SU-DHL-6 (cell line): Measurements from ENCODE around the gene FANCM.

Experiments used
- H2AFZ ChIP-seq: fragments of 200-600 bp; sonication (generic); 2 replicates; pipeline ENCODE4 v1.6.1; 2014; ENCODE audit warnings: low read depth, mild to moderate bottlenecking, moderate library complexity, mixed read lengths, antibody characterized with exemption, low read length; ENCODE audit not compliant: severe bottlenecking
- H3F3A ChIP-seq: fragments of 200-600 bp; shearing (Covaris generic); 2 replicates; pipeline ENCODE4 v1.6.0; 2016; ENCODE audit warnings: antibody characterized with exemption, mild to moderate bottlenecking; ENCODE audit not compliant: insufficient read depth
- H3K27ac ChIP-seq: fragments of 200-600 bp; sonication (generic); 2 replicates; pipeline ENCODE4 v1.5.1; 2016; ENCODE audit warnings: low read depth, mild to moderate bottlenecking, low read length, moderate library complexity, mixed read lengths
- H3K27me3 ChIP-seq: fragments of 200-600 bp; sonication (generic), shearing (Covaris generic); 2 replicates; pipeline ENCODE4 v1.6.0; 2014; ENCODE audit warnings: mild to moderate bottlenecking, low read length
- H3K36me3 ChIP-seq: fragments of 200-600 bp; sonication (generic); 2 replicates; pipeline ENCODE4 v1.6.1; 2014; ENCODE audit warnings: mild to moderate bottlenecking, low read length, mixed read lengths
- H3K4me2 ChIP-seq: fragments of 300-600, 200-600 bp; shearing (Covaris generic), sonication (generic); 2 replicates; pipeline ENCODE4 v1.6.0; 2014; ENCODE audit warnings: low read length, low read depth, mild to moderate bottlenecking; ENCODE audit not compliant: poor library complexity, severe bottlenecking
- H3K4me3 ChIP-seq: fragments of 200-600 bp; sonication (generic); 2 replicates; pipeline ENCODE4 v1.5.1; 2014; ENCODE audit warnings: antibody characterized with exemption, low read length, mild to moderate bottlenecking, mixed read lengths; ENCODE audit not compliant: insufficient read depth, poor library complexity, severe bottlenecking
- H3K79me2 ChIP-seq: fragments of 200-600 bp; sonication (generic); 2 replicates; pipeline ENCODE4 v1.6.1; 2014; ENCODE audit warnings: mild to moderate bottlenecking, low read length, moderate library complexity; ENCODE audit not compliant: insufficient read depth
- H3K9ac ChIP-seq: fragments of 200-600 bp; sonication (generic); 2 replicates; pipeline ENCODE4 v1.7.0; 2014; ENCODE audit warnings: mild to moderate bottlenecking, low read length
- H3K9me2 ChIP-seq: fragments of 200-600 bp; sonication (generic); replicated peaks from 2 replicates; pipeline ENCODE4 v1.6.1; 2014; ENCODE audit warnings: low read length; ENCODE audit not compliant: insufficient read depth
- H3K9me3 ChIP-seq: fragments of 200-600 bp; sonication (generic); 2 replicates; pipeline ENCODE4 v1.6.1; 2014; ENCODE audit warnings: low read length, mixed read lengths; ENCODE audit not compliant: insufficient read depth
- H4K20me1 ChIP-seq: fragments of 200-600 bp; sonication (generic); 2 replicates; pipeline ENCODE4 v1.6.1; 2014; ENCODE audit warnings: low read depth, mild to moderate bottlenecking, antibody characterized with exemption, low read length, moderate library complexity, mixed read lengths
- CTCF ChIP-seq: fragments of 200-600 bp; sonication (generic); IDR thresholded peaks from one replicate; pipeline ENCODE4 v1.5.1; 2017; ENCODE audit warnings: antibody characterized with exemption, mild to moderate bottlenecking, low read length, moderate library complexity; ENCODE audit not compliant: insufficient read depth, poor library complexity, severe bottlenecking
- EZH2phosphoT487 ChIP-seq: fragments of 200-600 bp; sonication (generic), shearing (Covaris generic); conservative IDR thresholded peaks from 2 replicates; pipeline ENCODE4 v1.6.1; 2018; ENCODE audit warnings: mild to moderate bottlenecking, antibody characterized with exemption, low read length, moderate library complexity, mixed read lengths

Gene FANCM

GRCh38 chr14:45247427-45247826, 111.7 kb downstream of the FANCM start:
- peaks cover 39% of the 10 kb centered on the region for H4K20me1 ChIP-seq
- H3K27ac ChIP-seq, result no peak overlapping the region
- H3F3A ChIP-seq, result peaks cover 9% of the 10 kb centered on the region; the same call in 1 of the 2 replicates
- no peak for TF ChIP-seq EZH2phosphoT487
- TF ChIP-seq CTCF, result no peak
- H2AFZ ChIP-seq, result no peak overlapping the region
- H3K27me3 ChIP-seq, result no peaks in the 10 kb centered on the region
- peaks cover 18% of the 10 kb centered on the region for H3K36me3 ChIP-seq
- H3K79me2 ChIP-seq, result peaks cover 100% of the 10 kb centered on the region
- H3K4me3 ChIP-seq, result no peak overlapping the region
- no peak overlapping the region for H3K9ac ChIP-seq
- H3K9me3 ChIP-seq, result no peaks in the 10 kb centered on the region
- no peak overlapping the region for H3K4me2 ChIP-seq
- H3K9me2 ChIP-seq, result no peaks in the 10 kb centered on the region

- TF ChIP-seq CTCF, result no peak
- TF ChIP-seq EZH2phosphoT487, result no peak
- Histone ChIP-seq H4K20me1 (peaks cover 19% of the 10 kb centered on the region), H3K4me2 (peak overlapping the region; percentile 96), H3K36me3 (peaks cover 10% of the 10 kb centered on the region; the same call in 1 of the 2 replicates), H2AFZ (no peak overlapping the region), H3K79me2 (peaks cover 79% of the 10 kb centered on the region), H3K4me3 (no peak overlapping the region), H3K27me3 (no peaks in the 10 kb centered on the region), H3K27ac (peak overlapping the region; percentile 32), H3K9me2 (no peaks in the 10 kb centered on the region), H3F3A (peaks cover 21% of the 10 kb centered on the region), H3K9ac (peak overlapping the region; percentile 24; the same call in 1 of the 2 replicates), H3K9me3 (no peaks in the 10 kb centered on the region)
Observed at GRCh38 chr14:45249856-45250575, 114.3 kb downstream of the FANCM start.
